Measurements from ENCODE around the gene CAMTA1. TPM values are rescaled to one million over a fixed set of nuclear protein-coding genes. Genes with fewer than 3 reads are reported as not detected.

Gene CAMTA1
- total and polyA plus RNA-seq, 9 of the 15 experiments (the other 6 are each of a cell fraction or from before 2014, with no cell fraction given), result 43.9 to 161 (median 65.9) TPM

DNA sequence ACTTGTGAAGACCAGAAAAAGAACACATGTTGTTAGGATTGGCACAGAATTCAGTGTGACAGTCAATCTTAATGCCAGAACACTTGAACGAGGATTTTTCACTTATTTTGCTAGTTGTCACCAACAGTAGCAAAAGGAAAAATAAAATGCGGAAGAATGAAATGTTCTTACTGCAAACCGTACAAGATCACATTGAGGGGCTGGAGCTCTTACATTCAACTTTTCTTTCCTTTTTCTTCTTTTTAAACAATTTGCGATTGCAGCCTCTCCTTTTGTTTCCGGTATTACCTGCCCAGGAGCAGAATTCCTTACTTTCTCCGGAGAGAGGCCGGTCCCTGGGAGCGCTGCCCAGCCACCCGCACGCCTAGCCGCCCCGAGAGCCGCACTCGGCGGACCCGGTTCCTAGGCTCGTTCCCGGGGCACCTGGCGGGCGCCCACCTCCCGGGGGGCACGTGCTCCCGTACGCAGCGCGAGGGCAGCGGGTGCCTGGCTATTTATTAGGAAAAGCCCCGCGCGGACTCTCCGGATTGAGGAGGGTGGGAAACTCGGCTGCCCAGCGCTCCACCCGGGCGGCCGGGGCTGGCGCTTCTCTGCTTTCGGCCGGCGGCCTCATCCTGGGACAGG is 1.2 kb upstream of the CAMTA1 start (continued):
- TF ChIP-seq, protein P1, sequence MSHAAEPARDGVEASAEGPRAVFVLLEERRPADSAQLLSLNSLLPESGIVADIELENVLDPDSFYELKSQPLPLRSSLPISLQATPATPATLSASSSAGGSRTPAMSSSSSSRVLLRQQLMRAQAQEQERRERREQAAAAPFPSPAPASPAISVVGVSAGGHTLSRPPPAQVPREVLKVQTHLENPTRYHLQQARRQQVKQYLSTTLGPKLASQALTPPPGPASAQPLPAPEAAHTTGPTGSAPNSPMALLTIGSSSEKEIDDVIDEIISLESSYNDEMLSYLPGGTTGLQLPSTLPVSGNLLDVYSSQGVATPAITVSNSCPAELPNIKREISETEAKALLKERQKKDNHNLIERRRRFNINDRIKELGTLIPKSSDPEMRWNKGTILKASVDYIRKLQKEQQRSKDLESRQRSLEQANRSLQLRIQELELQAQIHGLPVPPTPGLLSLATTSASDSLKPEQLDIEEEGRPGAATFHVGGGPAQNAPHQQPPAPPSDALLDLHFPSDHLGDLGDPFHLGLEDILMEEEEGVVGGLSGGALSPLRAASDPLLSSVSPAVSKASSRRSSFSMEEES (CRISPR knock-in tag; IDR thresholded peaks at IDR 0.05), result peak; percentile 41; the same call in 1 of the 2 replicates
- TF ChIP-seq ZNF316 (IDR thresholded peaks at IDR 0.05) (no peak), CHCHD3 (CRISPR knock-in tag; IDR thresholded peaks at IDR 0.05) (0 out of 2 replicates have a peak, but pooled peaks have one; percentile 19), CREM (IDR thresholded peaks at IDR 0.05; ENCODE audit: low read depth) (no peak), CBFA2T2 (conservative IDR thresholded peaks at IDR 0.05) (no peak), NFIX (CRISPR knock-in tag; IDR thresholded peaks at IDR 0.05; ENCODE audit: low read depth) (no peak), SETDB1 (IDR thresholded peaks at IDR 0.05; ENCODE audit: low read length) (no peak), BHLHE40 (IDR thresholded peaks at IDR 0.05; ENCODE audit: low read length) (no peak; the same call in 1 of the 2 replicates), XRCC4 (IDR thresholded peaks at IDR 0.05; ENCODE audit: extremely low read depth, insufficient read depth, insufficient read length) (no peak), KLF10 (CRISPR knock-in tag; IDR thresholded peaks at IDR 0.05) (no peak), ZNF232 (CRISPR knock-in tag; IDR thresholded peaks at IDR 0.05) (no peak), ZNF699 (CRISPR knock-in tag; IDR thresholded peaks at IDR 0.05; ENCODE audit: insufficient replicate concordance) (no peak), ZNF384 (IDR thresholded peaks at IDR 0.05; ENCODE audit: low read depth, low read length) (no peak), JUNB (CRISPR knock-in tag; conservative IDR thresholded peaks at IDR 0.05) (peak; percentile 69; the same call in 1 of the 2 replicates), TAF9B (IDR thresholded peaks at IDR 0.05; ENCODE audit: partially characterized antibody) (peak; percentile 45), DIDO1 (tag; IDR thresholded peaks at IDR 0.05; ENCODE audit: low read depth) (no peak), TOE1 (IDR thresholded peaks at IDR 0.05; ENCODE audit: borderline replicate concordance) (peak; percentile 77; the same call in 1 of the 2 replicates), TOE1 (CRISPR knock-in tag; IDR thresholded peaks at IDR 0.05; ENCODE audit: borderline replicate concordance, low read depth) (no peak), MTA2 (IDR thresholded peaks at IDR 0.05; ENCODE audit: low read depth) (no peak), SMC3 (conservative IDR thresholded peaks at IDR 0.05; ENCODE audit: insufficient read depth, low read depth, low read length) (no peak), EP300 (IDR thresholded peaks at IDR 0.05; ENCODE audit: low read length) (no peak), HSF4 (CRISPR knock-in tag; IDR thresholded peaks at IDR 0.05; ENCODE audit: borderline replicate concordance) (no peak)
- TF ChIP-seq, protein P2, sequence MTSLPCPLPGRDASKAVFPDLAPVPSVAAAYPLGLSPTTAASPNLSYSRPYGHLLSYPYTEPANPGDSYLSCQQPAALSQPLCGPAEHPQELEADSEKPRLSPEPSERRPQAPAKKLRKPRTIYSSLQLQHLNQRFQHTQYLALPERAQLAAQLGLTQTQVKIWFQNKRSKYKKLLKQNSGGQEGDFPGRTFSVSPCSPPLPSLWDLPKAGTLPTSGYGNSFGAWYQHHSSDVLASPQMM (CRISPR knock-in tag; IDR thresholded peaks at IDR 0.05), result no peak
- TF ChIP-seq, protein P3, sequence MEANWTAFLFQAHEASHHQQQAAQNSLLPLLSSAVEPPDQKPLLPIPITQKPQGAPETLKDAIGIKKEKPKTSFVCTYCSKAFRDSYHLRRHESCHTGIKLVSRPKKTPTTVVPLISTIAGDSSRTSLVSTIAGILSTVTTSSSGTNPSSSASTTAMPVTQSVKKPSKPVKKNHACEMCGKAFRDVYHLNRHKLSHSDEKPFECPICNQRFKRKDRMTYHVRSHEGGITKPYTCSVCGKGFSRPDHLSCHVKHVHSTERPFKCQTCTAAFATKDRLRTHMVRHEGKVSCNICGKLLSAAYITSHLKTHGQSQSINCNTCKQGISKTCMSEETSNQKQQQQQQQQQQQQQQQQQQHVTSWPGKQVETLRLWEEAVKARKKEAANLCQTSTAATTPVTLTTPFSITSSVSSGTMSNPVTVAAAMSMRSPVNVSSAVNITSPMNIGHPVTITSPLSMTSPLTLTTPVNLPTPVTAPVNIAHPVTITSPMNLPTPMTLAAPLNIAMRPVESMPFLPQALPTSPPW (CRISPR knock-in tag; IDR thresholded peaks at IDR 0.05), result no peak
- TF ChIP-seq, protein P4, sequence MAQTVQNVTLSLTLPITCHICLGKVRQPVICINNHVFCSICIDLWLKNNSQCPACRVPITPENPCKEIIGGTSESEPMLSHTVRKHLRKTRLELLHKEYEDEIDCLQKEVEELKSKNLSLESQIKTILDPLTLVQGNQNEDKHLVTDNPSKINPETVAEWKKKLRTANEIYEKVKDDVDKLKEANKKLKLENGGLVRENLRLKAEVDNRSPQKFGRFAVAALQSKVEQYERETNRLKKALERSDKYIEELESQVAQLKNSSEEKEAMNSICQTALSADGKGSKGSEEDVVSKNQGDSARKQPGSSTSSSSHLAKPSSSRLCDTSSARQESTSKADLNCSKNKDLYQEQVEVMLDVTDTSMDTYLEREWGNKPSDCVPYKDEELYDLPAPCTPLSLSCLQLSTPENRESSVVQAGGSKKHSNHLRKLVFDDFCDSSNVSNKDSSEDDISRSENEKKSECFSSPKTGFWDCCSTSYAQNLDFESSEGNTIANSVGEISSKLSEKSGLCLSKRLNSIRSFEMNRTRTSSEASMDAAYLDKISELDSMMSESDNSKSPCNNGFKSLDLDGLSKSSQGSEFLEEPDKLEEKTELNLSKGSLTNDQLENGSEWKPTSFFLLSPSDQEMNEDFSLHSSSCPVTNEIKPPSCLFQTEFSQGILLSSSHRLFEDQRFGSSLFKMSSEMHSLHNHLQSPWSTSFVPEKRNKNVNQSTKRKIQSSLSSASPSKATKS (CRISPR knock-in tag; IDR thresholded peaks at IDR 0.05), result no peak
